HCT116 (cell line): ENCODE results near the gene LSP1. TPM values are rescaled to one million over a fixed set of nuclear protein-coding genes. Genes with fewer than 3 reads are reported as not detected.

Source experiments
- ATAC-seq: fragments of 200-7000 bp; cut with Tn5 transposase; 2 replicates; pipeline ENCODE4 v1.9.1; 2020; ENCODE audit warnings: mild to moderate bottlenecking, moderate library complexity
- BruUV-seq: library from RNA; stranded (reverse); fragments of 400-500 nt; replicated peaks from 2 replicates; lab custom pipeline; 2021; lab: Mats Ljungman, UMichigan
- CTCF ChIA-PET: fragments of 300-600 bp; sonication (Branson Sonifier 250); formaldehyde crosslinking; loops from one replicate; lab custom pipeline; 2021; ENCODE audit warnings: antibody characterized with exemption; lab: Charles Lee
- POLR2A ChIA-PET: fragments of 300-600, 350-600 bp; sonication (Branson Sonifier 250); formaldehyde crosslinking; loops from one replicate; lab custom pipeline; 2021; ENCODE audit warnings: antibody characterized with exemption; lab: Charles Lee
- RAD21 ChIA-PET, 2 experiments: fragments of 300-600 bp; sonication (Branson Sonifier 250); formaldehyde crosslinking; loops; one replicate each; lab custom pipeline; 2023; ENCODE audit warnings: low total read pairs in 2 of 2; ENCODE audit not compliant: uncharacterized antibody in 2 of 2, unreplicated experiment in 2 of 2, low non-redundant PET in 1 of 2; lab: Charles Lee
- DNase-seq: peaks from one replicate; pipeline ENCODE4 v3.0.0-alpha.2; 2010; ENCODE audit warnings: low read depth, low spot score
- H2AFZ ChIP-seq: fragments of 200-600 bp; shearing (Covaris generic), sonication (generic); 2 replicates; pipeline ENCODE4 v1.6.1; 2017; ENCODE audit warnings: low read depth, mixed run types, mixed read lengths, antibody characterized with exemption, low read length; ENCODE audit not compliant: poor library complexity, severe bottlenecking
- H3K27ac ChIP-seq: 2 replicates; pipeline ENCODE4 v1.5.1; 2012; ENCODE audit warnings: low read depth, low read length
- H3K27me3 ChIP-seq: fragments of 200-600 bp; sonication (generic); 2 replicates; pipeline ENCODE4 v1.6.1; 2016; ENCODE audit warnings: mixed run types, low read length, mixed read lengths; ENCODE audit not compliant: insufficient read depth
- H3K36me3 ChIP-seq, 2 experiments: fragments of 200-500 bp in 1 of 2; fragments of 200-600 bp in 1 of 2; sonication (Bioruptor generic) in 1 of 2; sonication (generic) in 1 of 2; 2 replicates each; pipeline versions ENCODE4 v1.5.1 to v1.6.1; 2014 to 2016; ENCODE audit warnings: low read length in 2 of 2, inconsistent platforms in 1 of 2, mixed read lengths in 1 of 2, mixed run types in 1 of 2; ENCODE audit not compliant: insufficient read depth in 2 of 2, control insufficient read depth in 1 of 2
- H3K4me1 ChIP-seq, 2 experiments: fragments of 200-600 bp in 1 of 2; sonication (generic) in 1 of 2; 2 replicates each; pipeline versions ENCODE4 v1.5.1 to v1.6.1; 2012 to 2017; ENCODE audit warnings: low read length in 2 of 2, inconsistent platforms in 1 of 2, mild to moderate bottlenecking in 1 of 2, mixed read lengths in 1 of 2, mixed run types in 1 of 2, moderate library complexity in 1 of 2; ENCODE audit not compliant: insufficient read depth in 2 of 2, control insufficient read depth in 1 of 2
- H3K4me2 ChIP-seq: fragments of 200-600 bp; sonication (generic); 2 replicates; pipeline ENCODE4 v1.6.1; 2017; ENCODE audit warnings: mixed run types, low read length, mixed read lengths
- H3K4me3 ChIP-seq, 2 experiments: fragments of 200-600 bp in 1 of 2; sonication (generic) in 1 of 2; replicated peaks in 1 of 2; 2 replicates each; pipeline ENCODE4 v1.5.1; 2011 to 2016; ENCODE audit warnings: low read length in 2 of 2, control low read depth in 1 of 2, low read depth in 1 of 2, mild to moderate bottlenecking in 1 of 2, mixed read lengths in 1 of 2, mixed run types in 1 of 2
- H3K79me2 ChIP-seq: fragments of 200-600 bp; sonication (generic); 2 replicates; pipeline ENCODE4 v1.6.1; 2017; ENCODE audit warnings: mild to moderate bottlenecking, mixed run types, low read length, moderate library complexity, mixed read lengths; ENCODE audit not compliant: insufficient read depth
- H3K9ac ChIP-seq: fragments of 200-600 bp; sonication (generic); 2 replicates; pipeline ENCODE4 v1.6.1; 2016; ENCODE audit warnings: low read length, mixed read lengths
- H3K9me2 ChIP-seq: fragments of 200-600 bp; sonication (generic), shearing (Covaris generic); 2 replicates; pipeline ENCODE4 v1.6.1; 2017; ENCODE audit warnings: mixed run types, mild to moderate bottlenecking, moderate library complexity; ENCODE audit not compliant: insufficient read depth
- H3K9me3 ChIP-seq, 2 experiments: fragments of 200-500 bp in 1 of 2; fragments of 200-600 bp in 1 of 2; sonication (Bioruptor generic) in 1 of 2; sonication (generic) in 1 of 2; 2 replicates each; pipeline ENCODE4 v1.6.1; 2014 to 2017; ENCODE audit warnings: low read length in 2 of 2, mixed read lengths in 2 of 2, inconsistent platforms in 1 of 2, low read depth in 1 of 2, mild to moderate bottlenecking in 1 of 2, mixed run types in 1 of 2, moderate library complexity in 1 of 2; ENCODE audit not compliant: control insufficient read depth in 1 of 2, insufficient read depth in 1 of 2
- H4K20me1 ChIP-seq: fragments of 200-600 bp; sonication (generic), shearing (Covaris generic); 2 replicates; pipeline ENCODE4 v1.6.1; 2017; ENCODE audit warnings: mixed run types, mild to moderate bottlenecking, moderate library complexity; ENCODE audit not compliant: insufficient read depth
- CBX3 ChIP-seq: IDR thresholded peaks from 2 replicates; pipeline ENCODE4 v1.6.1; 2012; ENCODE audit warnings: low read depth
- CEBPB ChIP-seq: IDR thresholded peaks from 2 replicates; pipeline ENCODE4 v1.6.1; 2012; ENCODE audit warnings: low read depth
- ELF1 ChIP-seq: IDR thresholded peaks from 2 replicates; pipeline ENCODE4 v1.6.1; 2012; ENCODE audit warnings: low read depth, borderline replicate concordance
- SIN3A ChIP-seq: IDR thresholded peaks from 2 replicates; pipeline ENCODE4 v1.6.1; 2012; ENCODE audit warnings: low read depth
- YY1 ChIP-seq: IDR thresholded peaks from 2 replicates; pipeline ENCODE4 v1.6.1; 2011; ENCODE audit warnings: low read length, low read depth, moderate library complexity, mild to moderate bottlenecking; ENCODE audit not compliant: insufficient replicate concordance; ENCODE audit errors: extremely low read depth
- intact Hi-C: fragments of 100-400 bp; cut with micrococcal nuclease; formaldehyde crosslinking; loops from 2 replicates; pipeline ENCODE4 v1.10.0; 2022
- total RNA-seq: library from RNA; stranded (reverse); gene quantifications from one replicate; pipeline ENCODE4 v1.2.1, GENCODE V29; 2021; ENCODE audit not compliant: unreplicated experiment
- TF ChIP-seq, protein P1 (sequence below): IDR thresholded peaks from 2 replicates; pipeline ENCODE4 v1.6.1; 2012; ENCODE audit warnings: low read depth

Gene LSP1
- total RNA-seq, 1 experiment from 2014 or later: 1.3 TPM

GRCh38 chr11:1820463-1821325 lies 32.2 kb upstream of the LSP1 start:
- no peak overlapping the region for H3K9ac ChIP-seq
- H3K27me3 ChIP-seq: no peaks in the 10 kb centered on the region
- H2AFZ ChIP-seq: no peak overlapping the region
- no TSS peak for BruUV-seq
- no peaks in the 10 kb centered on the region for H3K9me2 ChIP-seq
- DNase-seq (no peak), ATAC-seq (no peak)
- RAD21 ChIA-PET: no interaction called here
- no peak overlapping the region for H3K4me2 ChIP-seq
- POLR2A ChIA-PET: no interaction called here
- H4K20me1 ChIP-seq: no peaks in the 10 kb centered on the region
- H3K9me3 ChIP-seq: peaks cover 4 to 6% of the 10 kb centered on the region in 2 experiments; a peak in 2 of 4 replicates
- no peaks in the 10 kb centered on the region for H3K36me3 ChIP-seq
- H3K4me3 ChIP-seq: no peak overlapping the region
- intact Hi-C loops: no loop called here
- peaks cover 0 to 6% of the 10 kb centered on the region in 2 experiments; a peak in 2 of 4 replicates for H3K4me1 ChIP-seq
- H3K79me2 ChIP-seq: no peaks in the 10 kb centered on the region
- CTCF ChIA-PET: no interaction called here
- no peak overlapping the region for H3K27ac ChIP-seq
- no peak for TF ChIP-seq CEBPB
- TF ChIP-seq YY1: no peak
- no peak for TF ChIP-seq SIN3A
- no peak for TF ChIP-seq CBX3
- TF ChIP-seq, protein P1, sequence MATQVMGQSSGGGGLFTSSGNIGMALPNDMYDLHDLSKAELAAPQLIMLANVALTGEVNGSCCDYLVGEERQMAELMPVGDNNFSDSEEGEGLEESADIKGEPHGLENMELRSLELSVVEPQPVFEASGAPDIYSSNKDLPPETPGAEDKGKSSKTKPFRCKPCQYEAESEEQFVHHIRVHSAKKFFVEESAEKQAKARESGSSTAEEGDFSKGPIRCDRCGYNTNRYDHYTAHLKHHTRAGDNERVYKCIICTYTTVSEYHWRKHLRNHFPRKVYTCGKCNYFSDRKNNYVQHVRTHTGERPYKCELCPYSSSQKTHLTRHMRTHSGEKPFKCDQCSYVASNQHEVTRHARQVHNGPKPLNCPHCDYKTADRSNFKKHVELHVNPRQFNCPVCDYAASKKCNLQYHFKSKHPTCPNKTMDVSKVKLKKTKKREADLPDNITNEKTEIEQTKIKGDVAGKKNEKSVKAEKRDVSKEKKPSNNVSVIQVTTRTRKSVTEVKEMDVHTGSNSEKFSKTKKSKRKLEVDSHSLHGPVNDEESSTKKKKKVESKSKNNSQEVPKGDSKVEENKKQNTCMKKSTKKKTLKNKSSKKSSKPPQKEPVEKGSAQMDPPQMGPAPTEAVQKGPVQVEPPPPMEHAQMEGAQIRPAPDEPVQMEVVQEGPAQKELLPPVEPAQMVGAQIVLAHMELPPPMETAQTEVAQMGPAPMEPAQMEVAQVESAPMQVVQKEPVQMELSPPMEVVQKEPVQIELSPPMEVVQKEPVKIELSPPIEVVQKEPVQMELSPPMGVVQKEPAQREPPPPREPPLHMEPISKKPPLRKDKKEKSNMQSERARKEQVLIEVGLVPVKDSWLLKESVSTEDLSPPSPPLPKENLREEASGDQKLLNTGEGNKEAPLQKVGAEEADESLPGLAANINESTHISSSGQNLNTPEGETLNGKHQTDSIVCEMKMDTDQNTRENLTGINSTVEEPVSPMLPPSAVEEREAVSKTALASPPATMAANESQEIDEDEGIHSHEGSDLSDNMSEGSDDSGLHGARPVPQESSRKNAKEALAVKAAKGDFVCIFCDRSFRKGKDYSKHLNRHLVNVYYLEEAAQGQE: no peak
- TF ChIP-seq ELF1: no peak
